Ishikawa (cell line): ENCODE results near the gene AIG1.

Experiments
- CEBPB ChIP-seq: IDR thresholded peaks from 2 replicates; pipeline ENCODE4 v1.6.1; 2012
- CREB1 ChIP-seq: IDR thresholded peaks from 2 replicates; pipeline ENCODE4 v1.6.1; 2012; ENCODE audit warnings: low read depth
- EGR1 ChIP-seq: IDR thresholded peaks from 2 replicates; pipeline ENCODE4 v1.6.1; 2012
- EP300 ChIP-seq: IDR thresholded peaks from 2 replicates; pipeline ENCODE4 v1.6.1; 2012; ENCODE audit warnings: borderline replicate concordance
- FOXM1 ChIP-seq: IDR thresholded peaks from 2 replicates; pipeline ENCODE4 v1.6.1; 2012; ENCODE audit warnings: low read depth, borderline replicate concordance
- MAX ChIP-seq: IDR thresholded peaks from 2 replicates; pipeline ENCODE4 v1.6.1; 2012
- NFIC ChIP-seq: IDR thresholded peaks from 2 replicates; pipeline ENCODE4 v1.6.1; 2012
- RAD21 ChIP-seq: IDR thresholded peaks from 2 replicates; pipeline ENCODE4 v1.6.1; 2012; ENCODE audit warnings: low read depth
- TAF1 ChIP-seq: IDR thresholded peaks from 2 replicates; pipeline ENCODE4 v1.6.1; 2012; ENCODE audit warnings: low read depth, mild to moderate bottlenecking
- TCF12 ChIP-seq: IDR thresholded peaks from 2 replicates; pipeline ENCODE4 v1.6.1; 2012; ENCODE audit warnings: low read depth
- TEAD4 ChIP-seq: IDR thresholded peaks from 2 replicates; pipeline ENCODE4 v1.6.1; 2012
- YY1 ChIP-seq: IDR thresholded peaks from 2 replicates; pipeline ENCODE4 v1.6.1; 2012; ENCODE audit warnings: low read depth
- ZBTB7A ChIP-seq: IDR thresholded peaks from 2 replicates; pipeline ENCODE4 v1.6.1; 2012; ENCODE audit warnings: low read depth
- TF ChIP-seq, protein P1 (sequence below): IDR thresholded peaks from 2 replicates; pipeline ENCODE4 v1.6.1; 2012
- TF ChIP-seq, protein P2 (sequence below): IDR thresholded peaks from 2 replicates; pipeline ENCODE4 v1.6.1; 2012; ENCODE audit warnings: low read depth, mild to moderate bottlenecking

Gene AIG1

DNA sequence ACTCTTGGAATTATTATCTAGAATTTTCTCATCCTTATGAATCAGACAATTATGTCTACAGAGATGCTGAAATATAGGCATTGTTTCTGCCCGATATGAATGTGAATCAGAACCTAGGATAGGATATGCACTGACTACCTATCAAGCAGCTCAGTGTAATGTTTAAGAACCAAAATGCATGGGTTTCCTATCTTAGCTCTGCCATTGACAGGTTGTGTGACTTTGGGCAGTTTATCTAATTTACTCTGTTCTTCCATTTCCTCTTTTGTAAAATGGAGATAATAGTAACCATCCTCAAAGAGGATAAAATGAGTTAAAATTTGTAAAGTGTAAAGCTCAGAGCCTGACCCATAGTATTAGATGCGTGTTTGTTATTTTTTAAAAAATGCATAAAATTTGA, 10.2 kb upstream of the AIG1 start:
- TF ChIP-seq TCF12 = no peak
- no peak for TF ChIP-seq CREB1
- TF ChIP-seq EP300 = no peak
- no peak for TF ChIP-seq CEBPB
- no peak for TF ChIP-seq RAD21
- TF ChIP-seq, protein P1, sequence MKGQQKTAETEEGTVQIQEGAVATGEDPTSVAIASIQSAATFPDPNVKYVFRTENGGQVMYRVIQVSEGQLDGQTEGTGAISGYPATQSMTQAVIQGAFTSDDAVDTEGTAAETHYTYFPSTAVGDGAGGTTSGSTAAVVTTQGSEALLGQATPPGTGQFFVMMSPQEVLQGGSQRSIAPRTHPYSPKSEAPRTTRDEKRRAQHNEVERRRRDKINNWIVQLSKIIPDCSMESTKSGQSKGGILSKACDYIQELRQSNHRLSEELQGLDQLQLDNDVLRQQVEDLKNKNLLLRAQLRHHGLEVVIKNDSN = no peak

DNA sequence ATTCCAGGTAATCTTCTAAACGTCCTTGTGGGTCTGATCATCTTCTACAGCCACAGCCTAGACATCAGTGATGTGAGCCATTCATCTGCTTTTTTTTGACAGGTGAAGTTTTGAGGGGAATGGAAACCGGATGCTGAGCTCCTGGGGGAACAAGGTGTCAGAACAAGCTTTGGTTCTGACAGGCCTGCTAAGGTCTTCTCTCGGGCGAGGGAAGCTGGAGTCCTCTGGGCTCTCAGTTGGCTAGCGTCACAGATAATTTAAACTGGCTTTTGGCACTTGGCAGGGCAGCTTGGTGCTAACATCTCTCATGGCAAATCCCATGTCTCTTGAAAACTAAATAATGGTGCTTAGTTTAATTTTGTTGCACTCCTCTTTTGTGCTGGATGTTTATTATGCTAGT, 8.4 kb upstream of the AIG1 start:
- no peak for TF ChIP-seq EP300
- TF ChIP-seq TCF12 = no peak
- no peak for TF ChIP-seq EGR1
- TF ChIP-seq RAD21 = no peak
- TF ChIP-seq YY1 = no peak

GRCh38 chr6:143053856-143054255, 6.8 kb upstream of the AIG1 start:
- TF ChIP-seq, protein P2, sequence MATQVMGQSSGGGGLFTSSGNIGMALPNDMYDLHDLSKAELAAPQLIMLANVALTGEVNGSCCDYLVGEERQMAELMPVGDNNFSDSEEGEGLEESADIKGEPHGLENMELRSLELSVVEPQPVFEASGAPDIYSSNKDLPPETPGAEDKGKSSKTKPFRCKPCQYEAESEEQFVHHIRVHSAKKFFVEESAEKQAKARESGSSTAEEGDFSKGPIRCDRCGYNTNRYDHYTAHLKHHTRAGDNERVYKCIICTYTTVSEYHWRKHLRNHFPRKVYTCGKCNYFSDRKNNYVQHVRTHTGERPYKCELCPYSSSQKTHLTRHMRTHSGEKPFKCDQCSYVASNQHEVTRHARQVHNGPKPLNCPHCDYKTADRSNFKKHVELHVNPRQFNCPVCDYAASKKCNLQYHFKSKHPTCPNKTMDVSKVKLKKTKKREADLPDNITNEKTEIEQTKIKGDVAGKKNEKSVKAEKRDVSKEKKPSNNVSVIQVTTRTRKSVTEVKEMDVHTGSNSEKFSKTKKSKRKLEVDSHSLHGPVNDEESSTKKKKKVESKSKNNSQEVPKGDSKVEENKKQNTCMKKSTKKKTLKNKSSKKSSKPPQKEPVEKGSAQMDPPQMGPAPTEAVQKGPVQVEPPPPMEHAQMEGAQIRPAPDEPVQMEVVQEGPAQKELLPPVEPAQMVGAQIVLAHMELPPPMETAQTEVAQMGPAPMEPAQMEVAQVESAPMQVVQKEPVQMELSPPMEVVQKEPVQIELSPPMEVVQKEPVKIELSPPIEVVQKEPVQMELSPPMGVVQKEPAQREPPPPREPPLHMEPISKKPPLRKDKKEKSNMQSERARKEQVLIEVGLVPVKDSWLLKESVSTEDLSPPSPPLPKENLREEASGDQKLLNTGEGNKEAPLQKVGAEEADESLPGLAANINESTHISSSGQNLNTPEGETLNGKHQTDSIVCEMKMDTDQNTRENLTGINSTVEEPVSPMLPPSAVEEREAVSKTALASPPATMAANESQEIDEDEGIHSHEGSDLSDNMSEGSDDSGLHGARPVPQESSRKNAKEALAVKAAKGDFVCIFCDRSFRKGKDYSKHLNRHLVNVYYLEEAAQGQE = no peak
- TF ChIP-seq TAF1 = no peak
- no peak for TF ChIP-seq ZBTB7A
- TF ChIP-seq EGR1 = no peak
- TF ChIP-seq YY1 = no peak
- TF ChIP-seq CEBPB = no peak
- TF ChIP-seq FOXM1 = no peak
- TF ChIP-seq RAD21 = no peak
- TF ChIP-seq NFIC = no peak
- TF ChIP-seq EP300 = no peak

GRCh38 chr6:143054329-143054728, 6.4 kb upstream of the AIG1 start:
- TF ChIP-seq ZBTB7A = no peak
- TF ChIP-seq NFIC = no peak
- no peak for TF ChIP-seq FOXM1
- TF ChIP-seq YY1 = no peak
- TF ChIP-seq CEBPB = no peak
- no peak for TF ChIP-seq EP300
- TF ChIP-seq MAX = no peak
- no peak for TF ChIP-seq EGR1
- TF ChIP-seq TAF1 = no peak
- no peak for TF ChIP-seq CREB1
- TF ChIP-seq, protein P2 = no peak
- no peak for TF ChIP-seq TEAD4
- TF ChIP-seq RAD21 = no peak
- TF ChIP-seq TCF12 = no peak

DNA sequence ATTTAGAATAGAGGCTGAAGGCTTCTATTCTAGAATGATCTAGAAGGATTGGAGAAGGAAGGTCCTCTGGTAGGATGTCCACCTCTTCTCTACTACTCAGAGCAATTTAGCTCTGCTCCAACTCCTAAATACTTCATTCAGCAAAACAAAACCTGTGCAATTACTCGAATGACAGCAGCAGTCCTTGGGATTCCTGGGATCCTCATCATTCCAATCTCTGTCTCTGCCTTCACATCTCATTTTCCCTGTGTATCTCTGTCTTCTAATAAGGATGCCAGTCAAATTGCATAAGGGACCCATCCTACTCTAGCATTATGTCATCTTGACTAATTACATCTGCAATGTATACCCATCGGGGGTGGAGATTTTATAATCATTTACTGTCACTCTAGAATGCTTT, 5.5 kb upstream of the AIG1 start:
- TF ChIP-seq CEBPB (no peak), RAD21 (no peak), TCF12 (no peak), EP300 (no peak), YY1 (no peak), EGR1 (no peak), FOXM1 (no peak), ZBTB7A (no peak), TAF1 (no peak), CREB1 (no peak), NFIC (no peak), MAX (no peak)
- TF ChIP-seq, protein P2 = no peak
- TF ChIP-seq, protein P1 = no peak
